Hematopoietic multipotent progenitor cell treated with erythropoietin and hydrocortisone succinate and interleukin-3 and kit ligand, for 6 days (in vitro differentiated cells): ENCODE measurements around the gene BTBD8.
"Not testable (repeated sequence)": the region's sequence is repeated elsewhere in the genome, so short reads cannot be mapped to it uniquely, and the experiment has no call there.

Experiments
- DNase-seq: peaks from one replicate; pipeline ENCODE4 v3.0.0-alpha.2; 2015

BTBD8 gene

DNA sequence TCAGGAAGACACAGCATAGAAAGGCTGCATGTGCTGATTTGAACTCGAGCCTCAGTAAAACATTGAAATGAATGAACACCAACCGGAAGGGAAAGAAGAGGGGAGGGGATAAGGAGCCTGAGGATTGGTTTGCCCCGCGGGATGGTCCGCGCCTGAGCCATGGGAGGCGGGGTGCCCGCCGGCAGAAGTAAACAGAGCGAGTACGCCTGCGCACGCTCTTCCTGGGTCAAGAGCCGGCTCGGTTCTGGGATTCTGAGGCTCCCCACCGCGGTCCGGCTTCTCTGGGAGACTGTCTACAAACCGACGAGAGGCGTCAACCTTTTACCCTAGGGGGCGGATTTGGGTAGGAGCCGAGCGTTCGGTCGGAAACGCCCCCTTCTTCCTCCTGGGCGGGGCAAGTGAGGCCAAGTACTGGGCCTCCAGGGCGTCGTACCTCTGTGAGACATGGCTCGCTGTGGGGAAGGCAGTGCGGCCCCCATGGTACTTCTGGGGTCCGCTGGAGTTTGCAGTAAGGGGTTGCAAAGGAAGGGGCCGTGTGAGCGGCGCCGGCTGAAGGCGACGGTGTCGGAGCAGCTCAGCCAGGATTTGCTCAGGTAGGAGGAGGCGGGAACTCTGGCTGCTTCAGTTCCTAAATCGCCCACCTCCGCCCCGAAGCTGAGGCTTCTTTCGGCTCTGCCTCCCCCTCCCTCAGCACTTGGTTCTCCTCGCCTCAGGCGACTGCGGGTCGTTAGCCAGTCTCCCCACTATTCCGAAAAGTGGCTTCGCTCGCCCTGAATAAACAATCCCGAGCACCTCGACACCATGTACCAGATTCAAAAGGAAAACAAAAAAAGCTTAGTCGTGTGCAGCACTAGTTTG lies at the start of gene BTBD8:
Gene BTBD8, plus strand, starts transcription at position 218 of the 858 bp plus-strand sequence. Its CDS starts 227 bp downstream, at position 445.
- peak; percentile 91 for DNase-seq

DNA sequence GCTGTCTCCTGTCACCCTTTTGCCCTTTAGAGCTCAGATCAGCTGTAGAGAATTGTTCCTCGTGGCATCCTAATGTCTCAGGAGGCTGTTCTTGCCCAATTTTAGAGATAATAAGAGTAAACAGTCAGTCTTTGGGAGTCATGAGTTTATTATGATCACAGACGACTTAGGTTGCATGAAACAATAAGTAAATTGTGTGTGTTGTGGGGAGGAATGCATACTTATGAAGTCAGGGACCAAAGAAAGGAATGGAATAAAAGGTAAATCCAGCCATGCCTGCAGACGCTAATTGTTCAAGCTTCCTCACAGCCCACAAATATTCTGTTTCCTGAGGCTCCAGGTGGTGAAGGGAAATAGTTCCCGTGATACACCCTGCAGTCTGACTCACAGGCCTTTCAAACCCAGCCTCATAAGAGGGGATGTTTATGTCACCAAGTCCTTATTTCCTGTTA lies 49.5 kb upstream of the BTBD8 start:
- DNase-seq, result peak; percentile 9

DNA sequence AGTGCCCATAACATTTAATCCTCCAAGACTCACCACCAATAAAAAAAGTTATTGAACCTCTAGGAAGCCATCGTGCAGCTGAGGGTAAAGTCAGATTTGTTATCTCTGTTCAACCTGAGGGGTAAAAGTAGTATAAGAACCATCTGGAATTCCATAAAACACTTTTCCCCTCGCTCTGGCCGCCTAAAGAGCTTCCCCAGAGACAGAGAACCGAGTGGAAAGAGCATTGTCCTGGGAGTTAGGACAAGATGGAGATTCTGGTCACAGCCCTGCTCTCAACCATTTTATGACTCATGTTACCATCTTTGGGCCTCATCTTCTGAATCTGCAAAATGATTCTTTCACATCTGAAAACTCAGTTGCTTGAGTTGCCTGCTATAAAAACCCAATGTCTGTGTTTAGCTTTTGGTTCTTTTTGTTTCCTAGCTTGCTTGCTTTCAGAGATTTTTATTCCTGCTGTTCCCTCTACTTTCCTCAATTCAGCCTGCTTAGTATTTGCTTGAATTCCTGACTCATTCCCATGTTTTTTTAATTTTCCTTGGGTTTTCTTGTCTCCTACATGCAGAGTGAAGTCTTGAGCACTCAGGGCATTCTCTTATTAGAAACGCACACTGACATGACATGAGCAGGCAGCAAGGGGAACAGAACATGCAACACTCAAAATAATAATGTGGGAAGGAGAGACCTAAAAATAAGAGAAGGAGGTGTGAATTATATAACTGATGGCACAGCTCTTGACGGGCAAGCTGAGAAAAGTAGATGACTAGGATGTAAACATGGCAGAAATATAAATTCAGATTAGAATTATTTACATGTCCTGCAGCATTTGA lies 48.6 kb upstream of the BTBD8 start:
- DNase-seq, result no peak

DNA sequence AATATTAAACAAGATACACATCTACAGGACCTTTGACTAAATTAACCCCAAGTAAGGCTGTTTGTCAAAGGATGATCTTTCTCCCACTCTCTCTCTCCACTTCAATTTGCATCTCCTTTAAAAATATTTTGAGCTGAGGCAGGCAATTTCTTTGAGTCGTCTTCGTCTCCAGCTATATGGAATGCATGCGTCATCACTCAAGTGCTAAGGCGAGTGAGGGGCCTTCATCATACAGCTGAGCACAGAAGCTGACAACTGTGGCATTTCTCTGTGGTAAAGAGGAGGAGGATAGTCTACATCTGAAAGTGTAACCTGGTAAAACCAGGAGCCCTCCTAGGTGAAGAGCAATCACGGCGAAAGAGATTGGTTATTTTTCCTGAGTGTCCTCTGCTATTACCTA lies 42.7 kb upstream of the BTBD8 start:
- no peak for DNase-seq

DNA sequence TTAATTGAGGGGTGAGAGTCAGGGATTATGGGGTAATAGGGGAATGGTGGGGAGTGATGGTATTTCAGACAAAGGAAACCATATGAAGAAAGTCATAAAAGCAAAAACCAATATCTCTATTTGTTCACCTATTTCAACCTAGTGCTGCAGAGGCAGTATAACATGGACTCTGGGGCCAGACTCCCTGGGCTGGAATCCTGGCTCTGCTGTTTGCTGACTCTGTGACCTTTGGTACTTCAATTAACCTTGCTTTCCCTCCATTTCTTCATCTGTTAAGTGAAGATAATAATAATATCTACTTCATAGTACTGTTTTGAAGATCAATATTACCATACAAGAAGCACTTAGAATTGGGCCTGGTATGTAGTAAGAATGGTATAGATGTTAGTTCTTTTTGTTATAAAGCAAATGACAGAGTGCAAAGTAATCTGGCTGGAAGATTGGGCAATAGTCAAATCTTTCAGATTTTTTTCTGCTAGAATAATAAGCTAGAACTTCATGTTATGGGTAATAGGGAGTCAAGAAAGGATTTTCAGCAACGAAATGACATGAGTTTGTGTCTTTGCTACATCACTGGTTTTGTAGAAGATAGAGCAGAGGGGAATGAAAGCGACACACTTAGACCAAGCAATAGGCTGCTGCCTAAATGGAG lies 41.3 kb upstream of the BTBD8 start:
- DNase-seq, result no peak

DNA sequence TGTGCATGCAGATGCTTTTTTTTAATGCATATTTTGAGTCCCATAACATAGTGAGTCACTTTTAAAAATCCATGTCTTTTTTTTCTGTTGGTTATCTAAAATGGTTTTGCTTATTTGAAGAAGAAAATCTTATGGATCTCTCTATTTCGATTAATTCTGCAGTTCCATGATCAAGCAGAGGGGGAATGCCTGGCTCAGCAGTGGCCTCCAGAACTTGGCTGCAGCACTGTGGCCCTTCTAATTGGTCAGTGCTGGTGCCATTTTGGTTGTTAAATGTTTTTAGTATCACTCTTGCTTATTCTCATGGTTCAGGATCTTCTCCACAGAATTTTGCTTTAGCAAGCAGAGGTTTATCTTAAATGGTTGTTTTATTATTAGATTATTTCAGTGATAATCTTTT lies 39.2 kb upstream of the BTBD8 start:
- no peak for DNase-seq

DNA sequence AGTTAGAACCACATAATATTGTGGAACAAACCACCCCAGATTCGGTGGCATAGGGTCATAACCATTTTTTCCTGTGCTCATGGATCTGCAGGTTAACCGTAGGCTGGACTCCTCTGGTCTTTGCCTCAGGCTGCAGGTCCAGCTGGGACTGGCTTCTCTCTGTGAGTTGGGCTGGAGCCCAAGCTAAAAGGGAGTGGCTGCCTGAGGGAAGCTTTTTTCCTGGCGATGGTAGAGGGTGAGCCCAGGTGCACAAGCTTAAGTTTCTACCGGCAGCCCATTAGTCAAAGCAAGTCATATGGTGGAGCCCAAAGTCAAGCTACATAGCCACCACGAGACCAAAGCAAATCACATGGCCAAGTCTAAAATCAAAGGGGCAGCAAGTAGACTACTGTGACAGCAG lies 36.5 kb upstream of the BTBD8 start:
- no peak for DNase-seq

DNA sequence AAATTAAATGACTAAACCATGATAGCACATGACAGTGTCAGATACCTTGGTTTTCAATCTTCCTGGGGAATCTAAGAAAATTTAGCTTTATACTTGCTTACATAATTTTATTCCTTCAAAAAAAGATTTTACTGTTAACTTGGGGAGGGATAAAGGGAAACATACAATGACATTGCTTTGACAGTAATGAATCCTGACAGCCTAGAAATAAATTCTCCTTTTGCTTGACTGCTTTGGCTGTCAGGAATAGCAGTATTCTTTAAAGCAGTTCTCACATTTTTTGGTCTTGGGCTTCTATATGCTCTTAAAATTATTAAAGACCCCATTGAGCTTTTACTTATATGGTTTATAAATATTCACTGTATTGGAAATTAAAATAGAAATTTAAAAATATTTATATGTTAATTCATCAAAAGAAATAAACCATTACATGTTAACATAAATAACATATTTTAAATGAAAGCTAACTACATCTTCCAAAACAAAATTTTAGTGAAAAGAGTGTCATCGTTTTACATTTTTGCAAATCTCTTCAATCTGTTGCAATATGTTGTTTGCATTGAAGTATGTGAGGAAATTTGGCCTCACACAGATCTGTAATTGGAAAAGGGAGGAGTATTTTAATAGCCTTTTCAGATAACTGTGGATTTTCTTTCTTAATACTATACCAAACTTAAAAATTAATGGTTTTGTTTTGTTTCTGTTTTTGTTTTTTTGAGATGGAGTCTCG lies 34.2 kb upstream of the BTBD8 start:
- no peak for DNase-seq

DNA sequence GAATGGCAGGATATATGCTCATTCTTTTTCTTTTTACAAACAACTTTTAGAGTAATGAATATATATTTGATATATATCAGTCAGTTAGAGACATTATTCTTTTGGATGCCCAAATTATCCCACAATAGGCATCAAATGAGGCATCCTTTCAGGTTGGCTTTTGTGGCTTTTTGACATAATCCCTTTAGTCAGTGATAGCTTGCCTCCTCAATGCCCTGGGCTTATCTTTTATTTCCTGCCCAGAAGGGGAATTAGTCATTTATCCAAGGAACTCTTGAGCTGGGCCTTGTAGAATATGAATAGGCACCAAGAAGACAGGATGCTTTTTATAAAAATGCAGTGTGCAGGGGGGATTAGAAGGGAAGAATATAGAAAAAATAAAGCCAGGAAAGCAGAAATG lies 28.2 kb upstream of the BTBD8 start:
- no peak for DNase-seq

DNA sequence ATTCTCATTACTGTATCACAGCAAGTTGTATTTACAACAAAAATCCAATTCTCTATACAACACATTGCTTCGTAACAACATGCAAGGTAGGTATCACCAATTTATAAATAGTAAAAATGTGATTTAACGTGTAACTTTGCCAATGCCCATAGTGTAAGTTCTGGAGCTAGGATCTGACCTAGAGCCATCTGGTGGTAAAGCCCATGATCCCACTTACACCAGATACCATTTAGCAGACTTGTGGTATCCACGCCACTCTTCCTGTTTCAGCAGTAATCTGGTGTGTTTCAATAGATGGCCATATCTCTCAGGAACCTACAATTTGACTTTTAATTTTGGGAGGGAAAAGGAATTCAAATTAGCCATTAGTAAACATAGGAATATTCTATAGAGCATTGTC lies 15.1 kb upstream of the BTBD8 start:
- DNase-seq, result peak; percentile 28

DNA sequence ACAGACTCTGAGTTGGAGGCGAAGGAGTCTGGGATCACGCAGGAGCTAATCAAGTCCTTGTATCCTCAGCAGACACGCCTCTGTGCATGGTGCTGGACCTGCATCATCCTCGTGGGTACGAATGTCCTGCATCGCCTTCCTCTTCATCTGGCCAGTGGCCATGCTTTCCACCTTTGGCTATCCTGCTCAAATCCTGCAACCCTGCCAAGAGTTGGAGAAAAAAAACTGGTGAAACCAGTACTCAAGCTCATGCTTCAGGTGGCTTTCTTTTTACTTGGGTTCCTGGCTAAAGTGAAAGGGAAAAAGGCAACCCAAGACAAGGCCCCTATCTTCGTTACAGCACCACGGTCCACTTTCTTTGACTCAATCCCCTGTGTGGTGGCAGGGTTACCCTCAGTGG lies 13.8 kb upstream of the BTBD8 start:
- no peak for DNase-seq

DNA sequence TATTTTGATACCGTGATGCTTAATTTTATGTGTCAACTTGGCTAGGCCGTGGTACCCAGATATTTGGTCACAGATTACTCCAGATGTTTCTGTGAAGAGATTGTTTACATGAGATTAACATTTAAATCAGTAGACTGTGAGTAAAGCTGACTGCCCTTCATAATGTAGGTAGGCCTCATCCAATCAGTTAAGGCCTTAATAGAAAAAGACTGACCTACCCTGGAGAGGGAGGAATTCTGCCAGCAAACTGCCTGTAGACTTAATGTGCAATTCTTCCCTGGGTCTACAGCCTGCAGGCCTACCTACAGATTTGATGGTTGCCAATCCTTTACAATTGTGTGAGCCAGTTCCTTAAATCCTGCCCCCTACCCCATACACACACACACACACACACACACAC lies 9.3 kb upstream of the BTBD8 start:
- no peak for DNase-seq

DNA sequence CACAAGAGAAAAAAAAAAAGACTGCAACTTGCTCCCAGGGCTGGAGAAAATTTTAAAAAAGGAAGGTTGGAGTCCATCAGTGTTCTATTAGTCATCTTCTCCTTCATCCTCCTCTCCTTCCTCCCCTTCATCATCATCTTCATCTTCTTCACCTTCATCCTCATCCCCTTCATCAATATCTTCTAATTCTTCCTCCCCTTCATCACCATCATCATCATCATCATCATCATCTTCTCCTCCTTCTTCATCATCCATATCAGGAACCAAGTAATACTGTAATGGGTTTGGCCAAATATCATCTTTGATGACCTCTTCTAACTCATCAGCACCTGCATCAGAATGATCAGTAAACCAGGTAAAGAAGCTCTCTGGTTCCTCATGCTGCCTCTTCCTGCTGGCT lies 5.7 kb upstream of the BTBD8 start:
- not testable (repeated sequence) for DNase-seq

DNA sequence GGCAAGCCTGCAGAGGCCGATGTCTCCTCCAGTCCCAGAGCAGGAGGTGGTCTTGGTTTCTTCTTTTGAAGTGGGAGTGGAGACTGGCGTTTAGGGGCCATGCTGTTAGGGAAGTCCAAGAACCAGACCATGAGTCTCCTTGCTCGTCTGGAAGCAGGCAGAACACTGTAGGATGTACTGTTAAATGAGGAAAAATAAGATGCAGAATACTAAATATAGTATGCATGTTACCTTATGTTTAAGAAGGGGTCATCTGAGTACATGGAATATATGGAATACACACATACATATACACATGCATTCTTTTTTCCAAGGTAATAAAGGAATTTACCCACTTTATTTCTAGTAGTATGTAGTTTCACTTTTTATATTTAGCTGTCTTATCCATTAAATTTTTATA lies 4.8 kb upstream of the BTBD8 start, which contains the start of gene SETSIP:
Gene SETSIP, minus strand, starts transcription at position 101 of the 400 bp plus-strand sequence. Its CDS starts 0 bp downstream, at position 101.
- no peak for DNase-seq

DNA sequence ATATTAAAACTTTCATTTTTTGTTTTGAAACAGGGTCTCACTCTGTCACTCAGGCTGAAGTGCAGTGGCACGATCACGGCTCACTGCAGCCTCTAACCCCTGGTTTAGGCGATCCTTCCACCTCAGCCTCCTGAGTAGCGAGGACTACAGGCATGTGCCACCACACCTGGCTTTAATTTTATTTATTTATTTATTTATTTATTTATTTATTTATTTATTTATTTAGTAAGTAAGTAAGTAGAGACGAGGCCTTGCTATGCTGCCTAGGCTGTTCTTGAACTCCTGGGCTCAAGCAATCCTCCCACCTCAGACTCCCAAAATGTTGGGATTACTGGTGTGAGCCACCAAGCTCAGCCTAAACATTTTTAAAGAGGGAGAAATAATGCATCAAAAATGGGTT lies 3.8 kb upstream of the BTBD8 start:
- no peak for DNase-seq

DNA sequence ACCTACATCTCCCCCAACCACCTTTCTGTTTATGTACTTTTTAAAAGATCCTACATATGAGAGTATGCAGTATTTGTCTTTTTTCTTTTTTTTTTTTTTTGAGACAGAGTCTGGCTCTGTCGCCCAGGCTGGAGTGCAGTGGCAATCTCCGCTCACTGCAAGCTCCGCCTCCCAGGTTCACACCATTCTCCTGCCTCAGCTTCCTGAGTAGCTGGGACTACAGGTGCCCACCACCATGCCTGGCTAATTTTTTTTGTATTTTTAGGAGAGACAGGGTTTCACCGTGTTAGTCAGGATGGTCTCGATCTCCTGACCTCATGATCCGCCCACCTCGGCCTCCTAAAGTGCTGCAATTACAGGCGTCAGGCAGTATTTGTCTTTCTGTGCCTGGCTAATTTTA lies 2.1 kb upstream of the BTBD8 start:
- not testable (repeated sequence) for DNase-seq

DNA sequence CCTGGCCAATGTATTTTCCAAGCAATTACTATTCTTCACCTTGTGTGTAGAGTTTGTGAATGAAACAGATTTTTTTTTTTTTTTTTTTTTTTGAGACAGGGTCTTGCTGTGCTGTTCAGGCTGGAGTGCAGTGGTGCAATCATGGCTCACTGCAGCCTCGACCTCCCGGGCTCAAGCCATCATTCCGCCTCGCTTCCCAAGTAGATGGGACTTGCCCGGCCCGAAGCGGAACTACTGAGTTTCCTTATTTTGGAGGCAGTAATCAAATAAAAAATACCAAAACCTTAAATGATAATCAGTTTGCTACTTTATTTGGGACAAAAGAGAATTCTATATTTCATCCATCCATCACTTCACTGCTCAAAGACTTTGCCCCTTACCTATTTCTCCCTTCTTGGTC lies 704 bp upstream of the BTBD8 start:
- DNase-seq, result no peak

DNA sequence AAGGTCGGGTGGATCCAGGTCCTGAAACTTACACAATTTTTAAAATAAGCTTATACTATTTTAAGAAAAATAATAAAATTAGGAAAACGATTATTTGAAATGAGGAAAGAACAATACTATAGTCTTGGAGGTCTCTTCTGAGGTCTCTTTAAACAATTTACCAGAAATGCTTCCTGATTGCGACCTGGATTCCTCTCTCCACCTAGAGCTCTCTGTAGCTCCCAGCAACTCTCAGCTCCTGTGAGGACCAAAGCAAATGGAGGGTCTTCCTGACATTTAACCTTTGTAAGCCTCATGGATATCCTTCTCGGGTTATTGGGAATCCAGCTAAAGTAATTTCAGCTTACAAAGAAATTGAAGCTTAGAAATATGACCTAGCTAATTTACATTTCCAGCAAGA lies 886 bp downstream of the BTBD8 start:
- peak; percentile 5 for DNase-seq

DNA sequence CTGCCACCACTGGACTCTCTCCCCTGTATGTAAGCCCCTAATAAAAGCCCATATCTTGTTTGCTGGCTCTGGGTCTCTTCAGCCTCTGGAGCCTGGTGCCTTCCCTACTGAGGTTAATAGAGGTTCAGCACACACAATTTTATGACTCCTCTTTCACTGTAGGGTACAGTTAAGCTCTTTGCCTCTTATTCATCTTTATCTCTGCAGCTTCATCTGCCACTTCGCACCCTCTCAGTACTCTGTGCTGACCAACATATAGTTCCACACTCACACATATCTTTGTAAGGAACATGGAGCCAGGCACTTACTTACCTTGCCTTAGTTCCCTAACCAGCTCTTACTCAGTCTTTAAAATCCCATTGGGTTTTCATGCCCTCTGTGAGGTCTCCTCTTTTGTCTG lies 4.5 kb downstream of the BTBD8 start:
- DNase-seq, result peak; percentile 4

DNA sequence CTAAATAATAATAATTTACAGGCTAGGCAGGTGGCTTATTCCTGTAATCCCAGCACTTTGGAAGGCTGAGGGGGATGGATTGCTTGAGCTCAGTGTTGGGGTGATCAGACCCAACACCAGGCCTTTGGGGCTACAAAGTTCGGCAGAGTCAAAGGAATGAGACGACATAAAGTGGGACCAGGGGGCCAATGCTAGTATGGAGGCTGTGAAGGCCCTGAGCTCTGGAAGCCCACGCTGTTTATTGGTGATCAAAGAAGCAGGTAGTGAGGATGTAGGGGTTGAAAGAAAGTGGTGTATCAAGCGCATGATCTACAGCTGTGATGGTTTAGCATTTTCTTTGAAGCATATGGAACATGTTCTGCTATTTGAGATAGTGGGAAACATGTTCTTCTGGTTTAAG lies 5.6 kb downstream of the BTBD8 start:
- peak; percentile 35 for DNase-seq

DNA sequence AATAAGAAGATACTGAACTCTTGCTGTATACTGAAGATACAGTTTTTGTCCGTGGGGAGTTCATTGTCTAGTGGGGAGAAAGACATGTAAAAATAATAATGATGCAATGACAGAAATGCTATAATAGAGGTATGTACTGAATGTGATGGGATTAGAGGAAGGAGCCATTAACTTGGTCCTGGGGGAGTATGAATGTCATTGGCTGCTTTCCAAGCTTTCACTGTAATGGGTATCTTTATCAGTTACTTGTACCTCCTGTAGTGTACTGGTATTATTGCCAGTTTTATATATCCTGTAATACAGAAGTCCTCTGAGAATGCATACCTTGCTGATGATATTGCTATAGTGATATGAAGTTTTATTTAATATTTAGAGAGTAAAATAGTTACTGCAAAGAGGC lies 7.4 kb downstream of the BTBD8 start:
- no peak for DNase-seq

DNA sequence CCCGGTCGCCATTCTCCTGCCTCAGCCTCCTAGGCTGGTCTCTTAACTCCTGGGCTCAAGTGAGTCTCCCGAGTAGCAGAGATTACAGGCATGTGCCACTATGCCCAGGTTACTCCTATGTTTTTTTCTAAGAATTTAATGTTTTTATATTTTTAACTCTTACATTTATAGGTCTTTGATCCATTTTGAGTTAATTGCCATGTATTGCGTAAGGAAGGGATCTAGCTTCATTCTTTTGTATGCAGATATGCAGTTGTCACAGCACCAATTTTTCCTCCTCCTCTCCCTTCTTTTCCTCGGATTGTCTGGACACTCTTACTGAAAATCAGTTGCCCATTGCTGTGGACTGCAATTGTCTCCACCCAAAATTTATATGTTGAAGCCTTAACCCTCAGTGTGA lies 11.5 kb downstream of the BTBD8 start:
- no peak for DNase-seq

DNA sequence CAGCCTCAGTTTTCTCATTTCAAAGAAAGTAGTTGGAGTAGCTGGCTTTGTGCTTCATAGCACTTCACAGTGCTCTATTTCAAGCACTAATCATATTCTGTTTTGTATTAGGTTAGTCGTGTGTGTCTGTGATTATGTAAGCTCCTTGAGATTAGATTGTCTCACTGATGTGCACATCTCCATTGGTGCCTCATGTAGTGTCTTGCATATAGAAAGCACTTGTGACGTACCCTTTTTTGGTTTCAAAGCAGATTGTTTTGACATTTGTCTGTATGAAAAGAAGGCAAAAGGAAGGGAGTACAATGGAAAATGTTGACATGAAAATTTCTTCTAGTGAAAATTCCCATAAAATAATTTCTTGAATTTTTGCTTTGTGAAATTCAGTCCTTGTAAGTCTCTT lies 13.9 kb downstream of the BTBD8 start:
- DNase-seq, result no peak
